ENCODE data around the gene SLC45A1.

Gene SLC45A1

DNA sequence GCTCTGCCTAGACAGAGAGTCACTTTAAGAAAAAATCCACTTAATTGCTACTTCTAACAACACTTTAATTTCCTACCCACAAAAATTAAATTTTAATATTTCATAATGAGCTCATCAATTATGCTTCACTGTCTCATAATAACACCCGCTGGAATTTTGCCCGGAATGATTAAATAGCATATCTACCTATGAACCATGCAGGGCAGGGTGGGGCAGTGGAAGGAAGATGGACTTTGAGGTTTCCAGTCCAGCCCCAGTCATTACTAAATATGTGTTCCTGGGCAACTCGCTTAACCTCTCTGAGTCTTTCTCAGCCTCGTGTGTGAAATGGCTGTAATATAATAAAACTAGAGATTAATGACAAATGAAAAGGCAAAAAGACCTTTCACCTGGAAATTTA is 32.8 kb upstream of the SLC45A1 start:
- H3K9ac ChIP-seq (ENCODE audit: low read depth in 1 of 2, low read length in 2 of 2), result peak overlapping the region in 1 of 2 donors; percentile 7
- no peaks in the 10 kb centered on the region for H3K27me3 ChIP-seq (ENCODE audit: control insufficient read depth in 1 of 2, insufficient read depth in 2 of 2, low read length in 2 of 2)
- H3K4me1 ChIP-seq (ENCODE audit: control insufficient read depth in 1 of 2, insufficient read depth in 2 of 2, low read length in 2 of 2), result peaks cover 20 to 21% of the 10 kb centered on the region in 2 donors
- H3K4me3 ChIP-seq (ENCODE audit: low read depth in 1 of 2, low read length in 2 of 2), result no peak overlapping the region
- no peaks in the 10 kb centered on the region for H3K9me3 ChIP-seq (ENCODE audit: control insufficient read depth in 1 of 2, low read length in 2 of 2)
- H3K27ac ChIP-seq (ENCODE audit: low read depth, low read length), result peak overlapping the region; percentile 20
- no peaks in the 10 kb centered on the region for H3K36me3 ChIP-seq (ENCODE audit: control insufficient read depth in 1 of 2, insufficient read depth in 2 of 2, low read length in 2 of 2)

GRCh38 chr1:8285965-8286364 is 31.9 kb upstream of the SLC45A1 start:
- Histone ChIP-seq H3K27ac (ENCODE audit: low read depth, low read length) (no peak overlapping the region), H3K9me3 (ENCODE audit: control insufficient read depth in 1 of 2, low read length in 2 of 2) (no peaks in the 10 kb centered on the region), H3K36me3 (ENCODE audit: control insufficient read depth in 1 of 2, insufficient read depth in 2 of 2, low read length in 2 of 2) (no peaks in the 10 kb centered on the region), H3K4me1 (ENCODE audit: control insufficient read depth in 1 of 2, insufficient read depth in 2 of 2, low read length in 2 of 2) (peaks cover 20 to 21% of the 10 kb centered on the region in 2 donors), H3K27me3 (ENCODE audit: control insufficient read depth in 1 of 2, insufficient read depth in 2 of 2, low read length in 2 of 2) (no peaks in the 10 kb centered on the region), H3K4me3 (ENCODE audit: low read depth in 1 of 2, low read length in 2 of 2) (no peak overlapping the region), H3K9ac (ENCODE audit: low read depth in 1 of 2, low read length in 2 of 2) (no peak overlapping the region)

GRCh38 chr1:8293118-8293517 is 24.8 kb upstream of the SLC45A1 start:
- no peaks in the 10 kb centered on the region for H3K27me3 ChIP-seq (ENCODE audit: control insufficient read depth in 1 of 2, insufficient read depth in 2 of 2, low read length in 2 of 2)
- H3K4me3 ChIP-seq (ENCODE audit: low read depth in 1 of 2, low read length in 2 of 2), result no peak overlapping the region
- no peaks in the 10 kb centered on the region for H3K9me3 ChIP-seq (ENCODE audit: control insufficient read depth in 1 of 2, low read length in 2 of 2)
- no peak overlapping the region for H3K9ac ChIP-seq (ENCODE audit: low read depth in 1 of 2, low read length in 2 of 2)
- H3K27ac ChIP-seq (ENCODE audit: low read depth, low read length), result peak overlapping the region; percentile 34
- no peaks in the 10 kb centered on the region for H3K36me3 ChIP-seq (ENCODE audit: control insufficient read depth in 1 of 2, insufficient read depth in 2 of 2, low read length in 2 of 2)
- H3K4me1 ChIP-seq (ENCODE audit: control insufficient read depth in 1 of 2, insufficient read depth in 2 of 2, low read length in 2 of 2), result peaks cover 3 to 4% of the 10 kb centered on the region in 2 donors

- Histone ChIP-seq H3K36me3 (ENCODE audit: control insufficient read depth in 1 of 2, insufficient read depth in 2 of 2, low read length in 2 of 2) (no peaks in the 10 kb centered on the region), H3K9ac (ENCODE audit: low read depth in 1 of 2, low read length in 2 of 2) (no peak overlapping the region), H3K4me1 (ENCODE audit: control insufficient read depth in 1 of 2, insufficient read depth in 2 of 2, low read length in 2 of 2) (peaks cover 3 to 4% of the 10 kb centered on the region in 2 donors), H3K27ac (ENCODE audit: low read depth, low read length) (no peak overlapping the region), H3K27me3 (ENCODE audit: control insufficient read depth in 1 of 2, insufficient read depth in 2 of 2, low read length in 2 of 2) (no peaks in the 10 kb centered on the region), H3K9me3 (ENCODE audit: control insufficient read depth in 1 of 2, low read length in 2 of 2) (no peaks in the 10 kb centered on the region), H3K4me3 (ENCODE audit: low read depth in 1 of 2, low read length in 2 of 2) (no peak overlapping the region)
Observed at GRCh38 chr1:8293641-8294169, 24.2 kb upstream of the SLC45A1 start.

GRCh38 chr1:8294170-8294697 is 23.7 kb upstream of the SLC45A1 start:
- no peak overlapping the region for H3K4me3 ChIP-seq (ENCODE audit: low read depth in 1 of 2, low read length in 2 of 2)
- no peak overlapping the region for H3K27ac ChIP-seq (ENCODE audit: low read depth, low read length)
- no peaks in the 10 kb centered on the region for H3K36me3 ChIP-seq (ENCODE audit: control insufficient read depth in 1 of 2, insufficient read depth in 2 of 2, low read length in 2 of 2)
- H3K9ac ChIP-seq (ENCODE audit: low read depth in 1 of 2, low read length in 2 of 2), result no peak overlapping the region
- no peaks in the 10 kb centered on the region for H3K27me3 ChIP-seq (ENCODE audit: control insufficient read depth in 1 of 2, insufficient read depth in 2 of 2, low read length in 2 of 2)
- peaks cover 3 to 4% of the 10 kb centered on the region in 2 donors for H3K4me1 ChIP-seq (ENCODE audit: control insufficient read depth in 1 of 2, insufficient read depth in 2 of 2, low read length in 2 of 2)
- no peaks in the 10 kb centered on the region for H3K9me3 ChIP-seq (ENCODE audit: control insufficient read depth in 1 of 2, low read length in 2 of 2)

DNA sequence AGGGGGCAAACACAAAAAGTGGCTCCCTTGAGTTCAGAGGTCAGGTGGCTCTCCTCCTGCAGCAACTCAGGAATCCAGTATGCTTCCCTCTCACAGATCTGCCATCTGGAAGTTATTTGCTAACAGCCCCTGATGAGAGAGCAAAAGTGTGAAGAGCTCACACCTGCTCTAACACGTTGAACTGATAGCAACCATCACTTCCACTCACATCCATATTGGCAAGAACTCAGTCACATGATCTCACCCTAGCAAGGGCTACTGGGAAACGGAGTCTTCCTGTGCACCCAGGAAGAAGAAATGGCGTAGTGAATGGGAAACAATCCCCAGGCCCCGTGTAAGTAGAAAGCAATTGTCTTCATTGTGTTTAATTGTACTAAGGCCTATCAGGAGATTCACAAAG is 20.7 kb upstream of the SLC45A1 start:
- Histone ChIP-seq H3K4me3 (ENCODE audit: low read depth in 1 of 2, low read length in 2 of 2) (no peak overlapping the region), H3K9me3 (ENCODE audit: control insufficient read depth in 1 of 2, low read length in 2 of 2) (no peaks in the 10 kb centered on the region), H3K4me1 (ENCODE audit: control insufficient read depth in 1 of 2, insufficient read depth in 2 of 2, low read length in 2 of 2) (peaks cover 3 to 4% of the 10 kb centered on the region in 2 donors), H3K27ac (ENCODE audit: low read depth, low read length) (no peak overlapping the region), H3K27me3 (ENCODE audit: control insufficient read depth in 1 of 2, insufficient read depth in 2 of 2, low read length in 2 of 2) (no peaks in the 10 kb centered on the region), H3K9ac (ENCODE audit: low read depth in 1 of 2, low read length in 2 of 2) (no peak overlapping the region), H3K36me3 (ENCODE audit: control insufficient read depth in 1 of 2, insufficient read depth in 2 of 2, low read length in 2 of 2) (no peaks in the 10 kb centered on the region)

- no peaks in the 10 kb centered on the region for H3K36me3 ChIP-seq (ENCODE audit: control insufficient read depth in 1 of 2, insufficient read depth in 2 of 2, low read length in 2 of 2)
- H3K4me1 ChIP-seq (ENCODE audit: control insufficient read depth in 1 of 2, insufficient read depth in 2 of 2, low read length in 2 of 2), result no peaks in the 10 kb centered on the region
- no peak overlapping the region for H3K4me3 ChIP-seq (ENCODE audit: low read depth in 1 of 2, low read length in 2 of 2)
- no peaks in the 10 kb centered on the region for H3K27me3 ChIP-seq (ENCODE audit: control insufficient read depth in 1 of 2, insufficient read depth in 2 of 2, low read length in 2 of 2)
- no peaks in the 10 kb centered on the region for H3K9me3 ChIP-seq (ENCODE audit: control insufficient read depth in 1 of 2, low read length in 2 of 2)
- H3K9ac ChIP-seq (ENCODE audit: low read depth in 1 of 2, low read length in 2 of 2), result no peak overlapping the region
- no peak overlapping the region for H3K27ac ChIP-seq (ENCODE audit: low read depth, low read length)
Observed at GRCh38 chr1:8299963-8300362, 18.0 kb upstream of the SLC45A1 start.

DNA sequence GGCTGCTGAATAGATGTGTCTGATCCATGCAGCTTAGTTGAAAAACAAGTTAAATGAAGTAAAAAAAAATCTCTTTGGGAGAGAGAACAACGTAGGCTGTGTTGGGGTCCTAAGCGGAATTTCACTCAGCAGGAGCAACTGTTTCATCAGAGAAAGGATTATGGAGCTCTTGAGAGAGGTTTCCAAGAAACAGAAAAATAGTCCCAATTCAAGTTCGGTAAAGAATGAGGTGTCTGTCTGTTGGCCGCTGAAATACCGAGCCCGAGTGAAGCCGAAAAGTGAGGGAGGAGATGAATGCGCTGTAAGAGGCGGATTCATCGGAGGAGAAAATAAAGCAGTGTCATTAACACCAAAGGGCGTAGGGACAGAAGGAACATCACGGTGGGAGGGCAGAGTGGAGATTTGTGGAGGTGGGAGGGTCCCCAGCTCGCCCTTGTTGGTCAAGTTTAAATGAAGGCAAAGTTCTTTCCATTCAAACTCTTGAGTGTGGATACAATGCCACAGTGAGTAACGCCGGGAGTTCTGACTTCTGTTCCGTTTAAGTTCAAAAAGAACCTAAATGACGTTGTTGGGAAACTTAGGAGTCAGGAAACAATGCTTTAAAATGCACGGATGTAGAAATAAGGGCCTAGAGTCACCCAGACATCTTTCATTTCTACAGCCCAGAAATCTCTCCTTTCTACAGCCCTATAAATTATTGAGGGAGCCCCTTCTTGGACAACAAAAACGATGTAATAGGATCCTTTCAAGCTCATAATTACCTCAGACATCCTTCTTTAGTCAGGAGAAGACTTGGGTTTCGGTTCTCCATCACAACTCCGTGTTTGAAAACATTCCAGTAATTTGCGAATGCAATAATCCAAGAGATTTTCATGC is 15.6 kb upstream of the SLC45A1 start:
- no peaks in the 10 kb centered on the region for H3K36me3 ChIP-seq (ENCODE audit: control insufficient read depth in 1 of 2, insufficient read depth in 2 of 2, low read length in 2 of 2)
- no peaks in the 10 kb centered on the region for H3K9me3 ChIP-seq (ENCODE audit: control insufficient read depth in 1 of 2, low read length in 2 of 2)
- H3K27me3 ChIP-seq (ENCODE audit: control insufficient read depth in 1 of 2, insufficient read depth in 2 of 2, low read length in 2 of 2), result no peaks in the 10 kb centered on the region
- no peaks in the 10 kb centered on the region for H3K4me1 ChIP-seq (ENCODE audit: control insufficient read depth in 1 of 2, insufficient read depth in 2 of 2, low read length in 2 of 2)
- no peak overlapping the region for H3K9ac ChIP-seq (ENCODE audit: low read depth in 1 of 2, low read length in 2 of 2)
- no peak overlapping the region for H3K4me3 ChIP-seq (ENCODE audit: low read depth in 1 of 2, low read length in 2 of 2)
- no peak overlapping the region for H3K27ac ChIP-seq (ENCODE audit: low read depth, low read length)

- Histone ChIP-seq H3K4me1 (ENCODE audit: control insufficient read depth in 1 of 2, insufficient read depth in 2 of 2, low read length in 2 of 2) (no peaks in the 10 kb centered on the region), H3K9ac (ENCODE audit: low read depth in 1 of 2, low read length in 2 of 2) (no peak overlapping the region), H3K27ac (ENCODE audit: low read depth, low read length) (no peak overlapping the region), H3K9me3 (ENCODE audit: control insufficient read depth in 1 of 2, low read length in 2 of 2) (no peaks in the 10 kb centered on the region), H3K36me3 (ENCODE audit: control insufficient read depth in 1 of 2, insufficient read depth in 2 of 2, low read length in 2 of 2) (no peaks in the 10 kb centered on the region), H3K4me3 (ENCODE audit: low read depth in 1 of 2, low read length in 2 of 2) (no peak overlapping the region), H3K27me3 (ENCODE audit: control insufficient read depth in 1 of 2, insufficient read depth in 2 of 2, low read length in 2 of 2) (no peaks in the 10 kb centered on the region)
Observed at GRCh38 chr1:8303141-8303540, 14.8 kb upstream of the SLC45A1 start.

GRCh38 chr1:8303876-8304275 is 14.0 kb upstream of the SLC45A1 start:
- Histone ChIP-seq H3K36me3 (ENCODE audit: control insufficient read depth in 1 of 2, insufficient read depth in 2 of 2, low read length in 2 of 2) (no peaks in the 10 kb centered on the region), H3K9ac (ENCODE audit: low read depth in 1 of 2, low read length in 2 of 2) (no peak overlapping the region), H3K4me1 (ENCODE audit: control insufficient read depth in 1 of 2, insufficient read depth in 2 of 2, low read length in 2 of 2) (no peaks in the 10 kb centered on the region), H3K27ac (ENCODE audit: low read depth, low read length) (no peak overlapping the region), H3K4me3 (ENCODE audit: low read depth in 1 of 2, low read length in 2 of 2) (no peak overlapping the region), H3K9me3 (ENCODE audit: control insufficient read depth in 1 of 2, low read length in 2 of 2) (no peaks in the 10 kb centered on the region), H3K27me3 (ENCODE audit: control insufficient read depth in 1 of 2, insufficient read depth in 2 of 2, low read length in 2 of 2) (no peaks in the 10 kb centered on the region)
